Activated effector memory CD4-positive, alpha-beta T cell treated with Interleukin-2 at 50 U/mL for 16 hours (primary cell): Measurements from ENCODE around the gene C2CD4B.

Experiments used
- DNase-seq: peaks from one replicate; pipeline ENCODE4 v3.0.0-alpha.2; 2020

The C2CD4B gene

DNA sequence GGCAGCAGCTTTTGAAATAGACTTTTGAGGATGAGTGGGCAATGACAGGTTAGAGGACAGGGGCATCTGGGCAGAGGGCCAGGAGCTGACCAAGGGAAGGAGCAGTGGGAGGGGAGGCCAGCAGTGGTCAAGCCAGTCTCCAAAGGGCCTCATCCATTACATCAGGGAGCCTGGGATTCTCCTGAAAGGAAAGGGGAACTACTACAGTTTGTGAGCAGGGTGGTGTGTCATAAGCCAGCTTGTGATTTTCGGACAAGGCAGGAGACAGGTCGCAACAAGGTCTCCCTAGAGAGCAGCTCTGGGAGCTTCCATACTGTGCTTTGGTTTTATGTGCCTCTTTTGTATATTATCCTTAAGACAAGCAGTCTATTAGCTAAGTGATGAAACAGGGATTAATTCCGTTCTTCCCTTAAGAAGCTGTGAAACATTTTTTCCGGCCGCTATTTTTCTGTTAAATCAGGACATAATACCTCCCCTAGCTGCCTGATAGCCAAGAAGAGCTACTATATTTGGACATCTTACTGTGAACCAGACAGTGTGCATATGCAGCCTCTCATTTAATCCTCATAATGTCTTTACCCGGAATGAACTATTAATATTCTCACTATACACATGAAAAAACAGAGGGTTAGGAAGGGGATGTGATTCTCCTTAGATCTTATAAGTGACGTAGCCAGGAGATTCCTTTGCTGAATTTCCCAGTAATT, 46.4 kb downstream of the C2CD4B start:
- DNase-seq = no peak

DNA sequence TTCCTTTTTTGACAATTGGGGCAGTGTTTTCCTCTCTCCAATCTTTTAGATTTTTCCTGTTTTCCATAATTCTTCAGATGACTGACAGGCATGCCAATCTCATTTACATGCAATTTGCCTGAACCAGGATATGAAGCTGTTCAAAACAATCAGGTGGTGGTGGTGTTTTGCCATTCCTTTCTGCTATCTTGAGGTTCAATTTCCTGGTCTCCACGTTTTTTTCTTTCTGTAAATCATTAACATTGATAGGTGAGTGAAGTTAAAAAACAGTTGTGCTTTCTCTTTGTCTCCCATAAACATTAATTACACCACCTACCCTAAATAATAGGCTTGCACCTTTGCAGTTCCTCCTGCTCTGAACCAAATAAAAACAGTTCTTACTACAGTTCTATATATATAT, 49.2 kb downstream of the C2CD4B start:
- no peak for DNase-seq
